K562 (cell line): ENCODE measurements around the gene CD47. TPM values are rescaled to one million over a fixed set of nuclear protein-coding genes. Genes with fewer than 3 reads are reported as not detected.

Experiments used
- ATAC-seq: fragments of 200-7000 bp; cut with Tn5 transposase; 3 replicates; pipeline ENCODE4 v1.9.1; 2020; ENCODE audit warnings: moderate library complexity
- BruUV-seq: library from RNA; stranded (reverse); fragments of 400-500 nt; replicated peaks from 2 replicates; lab custom pipeline; 2021; lab: Mats Ljungman, UMichigan
- CTCF ChIA-PET: fragments of 300-600 bp; formaldehyde crosslinking; extraction: SDS; loops from one replicate; lab custom pipeline; 2021; ENCODE audit warnings: low intra/inter-chr PET ratio; lab: Yijun Ruan, JAX
- POLR2A ChIA-PET: fragments of 300-600, 350-650 bp; sonication (Branson Sonifier 250); formaldehyde crosslinking; extraction: SDS; loops from one replicate; lab custom pipeline; 2021; ENCODE audit warnings: antibody characterized with exemption, inconsistent platforms; lab: Yijun Ruan, JAX
- DNase-seq, 4 experiments: peaks; one replicate each; pipeline versions ENCODE4 v3.0.0 to v3.0.0-alpha.2; 2011 to 2018; ENCODE audit warnings: low spot score in 3 of 4, mixed read lengths in 3 of 4; ENCODE audit errors: extremely low read depth in 1 of 4
- FAIRE-seq: peaks from 2 replicates; lab custom pipeline; 2011; peaks lifted over from hg19 to GRCh38; lab: Jason Lieb, UNC
- H2AFZ ChIP-seq: 2 replicates; pipeline ENCODE4 v1.6.0; 2011; ENCODE audit warnings: low read depth, low read length, control low read depth, inconsistent platforms
- H3K27ac ChIP-seq: fragments of 200-600 bp; 3 replicates; pipeline ENCODE4 v1.8.0; 2011; ENCODE audit warnings: low read depth, mild to moderate bottlenecking, control low read depth, inconsistent platforms, low read length, moderate library complexity, mixed read lengths; ENCODE audit errors: extremely low read depth
- H3K27me3 ChIP-seq, 2 experiments: fragments of 300-600 bp in 1 of 2; 2 replicates in 1 of 2; 3 replicates in 1 of 2; pipeline versions ENCODE4 v1.6.0 to v1.8.0; 2011; ENCODE audit warnings: inconsistent platforms in 2 of 2, low read length in 2 of 2, mild to moderate bottlenecking in 1 of 2, mixed read lengths in 1 of 2, moderate library complexity in 1 of 2; ENCODE audit not compliant: control insufficient read depth in 2 of 2, insufficient read depth in 2 of 2
- H3K36me3 ChIP-seq: fragments of 300-600 bp; 3 replicates; pipeline ENCODE4 v1.8.0; 2011; ENCODE audit warnings: mild to moderate bottlenecking, low read length, inconsistent platforms; ENCODE audit not compliant: control insufficient read depth, insufficient read depth
- H3K4me1 ChIP-seq, 2 experiments: fragments of 200-600 bp in 1 of 2; replicated peaks in 1 of 2; 2 replicates in 1 of 2; 3 replicates in 1 of 2; pipeline versions ENCODE4 v1.5.1 to v1.8.0; 2011; ENCODE audit warnings: inconsistent platforms in 2 of 2, low read length in 2 of 2, mild to moderate bottlenecking in 1 of 2, mixed read lengths in 1 of 2, moderate library complexity in 1 of 2; ENCODE audit not compliant: control insufficient read depth in 2 of 2, insufficient read depth in 2 of 2
- H3K4me2 ChIP-seq: 2 replicates; pipeline ENCODE4 v1.6.1; 2011; ENCODE audit warnings: low read length, control low read depth, inconsistent platforms, mixed read lengths; ENCODE audit not compliant: insufficient read depth
- H3K4me3 ChIP-seq: fragments of 200-600 bp; sonication (generic), shearing (Covaris generic); 2 replicates; pipeline ENCODE4 v1.5.1; 2016; ENCODE audit warnings: control low read depth, inconsistent platforms
- H3K79me2 ChIP-seq: fragments of 200-600 bp; 3 replicates; pipeline ENCODE4 v1.8.0; 2011; ENCODE audit warnings: low read length, inconsistent platforms; ENCODE audit not compliant: control insufficient read depth, insufficient read depth
- H3K9ac ChIP-seq, 2 experiments: 2 replicates each; pipeline versions ENCODE4 v1.6.0 to v1.6.1; 2011; ENCODE audit warnings: low read depth in 2 of 2, low read length in 2 of 2, control low read depth in 1 of 2, inconsistent platforms in 1 of 2, mild to moderate bottlenecking in 1 of 2, mixed read lengths in 1 of 2; ENCODE audit not compliant: insufficient read depth in 1 of 2
- H3K9me1 ChIP-seq: one replicate; pipeline ENCODE4 v1.6.0; 2011; ENCODE audit warnings: inconsistent platforms, mild to moderate bottlenecking, low read length, moderate library complexity; ENCODE audit not compliant: control insufficient read depth, insufficient read depth
- H3K9me3 ChIP-seq: replicated peaks from 2 replicates; pipeline ENCODE4 v1.5.1; 2011; ENCODE audit warnings: low read depth, low read length, inconsistent platforms; ENCODE audit not compliant: control insufficient read depth, insufficient read depth
- H4K20me1 ChIP-seq: replicated peaks from 2 replicates; pipeline ENCODE4 v1.6.1; 2011; ENCODE audit warnings: low read length, inconsistent platforms, mixed read lengths; ENCODE audit not compliant: control insufficient read depth, insufficient read depth
- ARHGAP35 ChIP-seq: fragments of 450-650 bp; IDR thresholded peaks from 2 replicates; pipeline ENCODE4 v1.6.1; 2018; ENCODE audit not compliant: partially characterized antibody
- ARNT ChIP-seq, 2 experiments: fragments of 450-650 bp; IDR thresholded peaks; 2 replicates each; pipeline ENCODE4 v1.6.1; 2016; ENCODE audit warnings: mild to moderate bottlenecking in 1 of 2
- ETV6 ChIP-seq, 3 experiments: fragments of 150-350 bp in 1 of 3; sonication (generic) in 1 of 3; formaldehyde crosslinking in 1 of 3; IDR thresholded peaks; 2 replicates each; pipeline versions ENCODE4 v1.6.1 to v1.8.0; 2014 to 2022; ENCODE audit warnings: borderline replicate concordance in 2 of 3, low read depth in 2 of 3, antibody characterized with exemption in 1 of 3, low read length in 1 of 3, mild to moderate bottlenecking in 1 of 3, missing genetic modification reagents in 1 of 3
- NEUROD1 ChIP-seq: fragments of 150-350 bp; IDR thresholded peaks from 2 replicates; pipeline ENCODE4 v1.6.1; 2014; ENCODE audit warnings: borderline replicate concordance, low read length, low read depth; ENCODE audit not compliant: partially characterized antibody
- RBFOX2 ChIP-seq: fragments of 200-400 bp; formaldehyde crosslinking; IDR thresholded peaks from 2 replicates; pipeline ENCODE4 v1.6.1; 2017; ENCODE audit warnings: low read depth, mild to moderate bottlenecking, low read length, moderate library complexity
- TARDBP ChIP-seq: fragments of 450-650 bp; IDR thresholded peaks from 2 replicates; pipeline ENCODE4 v1.6.1; 2016
- XRCC3 ChIP-seq: fragments of 450-650 bp; IDR thresholded peaks from 2 replicates; pipeline ENCODE4 v1.6.1; 2017; ENCODE audit warnings: mild to moderate bottlenecking, moderate library complexity
- ZNF184 ChIP-seq: sonication (generic); formaldehyde crosslinking; IDR thresholded peaks from 2 replicates; pipeline ENCODE4 v1.5.0; 2020; ENCODE audit warnings: missing genetic modification reagents
- WGBS: fragments of 100-300 bp; shearing (Covaris generic); methylation state at CpG from one replicate; pipeline ENCODE4 v1.1.6; 2016; ENCODE audit warnings: low coverage, mixed read lengths; ENCODE audit not compliant: insufficient coverage; ENCODE audit errors: missing lambda C conversion rate; 5-methylcytosine and 5-hydroxymethylcytosine counted together
- in situ Hi-C: fragments of 300-500 bp; cut with MboI; formaldehyde crosslinking; loops from 4 replicates; pipeline ENCODE4 v1.15.0; 2018; ENCODE audit warnings: inconsistent platforms, mixed read lengths
- intact Hi-C: fragments of 100-400 bp; cut with micrococcal nuclease; formaldehyde crosslinking; loops from 2 replicates; pipeline ENCODE4 v1.14.2; 2022
- polyA plus RNA-seq, 8 experiments: library from polyadenylated mRNA; depleted of rRNA in 4 of 8; stranded (reverse) in 5 of 8; unstranded in 3 of 8; fragments of >200 nt; fragmentation: Nextera tagmentation in 2 of 8; fragmentation: Illumina TruSeq in 1 of 8; extraction: Ambion mirVana in 2 of 8; extraction: Trizol in 1 of 8; gene quantifications; 2 replicates each; pipeline versions ENCODE4 v1.2.1 to v1.2.3, GENCODE V29; 2011 to 2014; ENCODE audit warnings: inconsistent platforms in 1 of 8, missing spikeins in 1 of 8
- total RNA-seq, 7 experiments: library from RNA; depleted of rRNA in 6 of 7; stranded (reverse); fragments of >200 nt in 6 of 7; fragmentation: Illumina TruSeq in 2 of 7; extraction: Trizol in 2 of 7; gene quantifications; 2 replicates each; pipeline versions ENCODE4 v1.2.1 to v1.2.3, GENCODE V29; 2011 to 2021; ENCODE audit warnings: low replicate concordance in 1 of 7
- TF ChIP-seq, protein P1 (sequence below): fragments of 250-450 bp; sonication (Bioruptor Pico); IDR thresholded peaks from 2 replicates; pipeline ENCODE4 v1.4.0; 2020
- TF ChIP-seq, protein P2 (sequence below), 3 experiments: fragments of 200-800 bp in 1 of 3; sonication (Bioruptor generic) in 1 of 3; sonication (generic) in 1 of 3; formaldehyde crosslinking in 1 of 3; IDR thresholded peaks; 2 replicates each; pipeline versions ENCODE4 v1.6.1 to v1.8.0; 2016 to 2022; ENCODE audit warnings: mild to moderate bottlenecking in 2 of 3, missing compliant biosample characterization in 2 of 3, missing genetic modification characterization in 2 of 3, missing genetic modification reagents in 1 of 3
- TF ChIP-seq, protein P3 (sequence below): fragments of 450-650 bp; IDR thresholded peaks from 2 replicates; pipeline ENCODE4 v1.6.1; 2017; ENCODE audit warnings: antibody characterized with exemption

CD47 gene
- total and polyA plus RNA-seq, 9 of the 15 experiments (the other 6 are each of a cell fraction or from before 2014, with no cell fraction given), result 10.2 to 62.6 (median 36.3) TPM

DNA sequence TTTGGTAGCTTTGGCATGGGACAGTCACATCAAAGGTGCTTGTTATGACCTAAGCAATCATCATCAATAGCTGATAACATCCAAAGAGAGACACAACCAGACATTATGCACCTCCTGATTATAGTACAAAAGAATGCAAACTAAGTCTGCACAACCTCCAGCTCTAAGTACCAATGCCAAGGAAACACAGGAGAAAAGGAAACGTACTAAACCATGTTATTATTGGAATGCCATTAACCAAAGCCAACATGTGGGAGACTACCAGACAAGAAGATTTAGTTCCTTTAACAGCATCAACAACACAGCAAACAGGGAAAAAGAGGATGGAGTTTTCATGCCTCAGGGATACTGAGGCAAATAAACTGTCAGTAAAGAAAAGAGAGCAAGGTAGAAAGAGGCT, 61.4 kb downstream of the CD47 start:
- Histone ChIP-seq H2AFZ (no peak overlapping the region), H4K20me1 (no peaks in the 10 kb centered on the region), H3K36me3 (no peaks in the 10 kb centered on the region), H3K27me3 (no peaks in the 10 kb centered on the region; a peak in 1 of 5 replicates), H3K4me1 (no peaks in the 10 kb centered on the region), H3K4me2 (no peak overlapping the region), H3K27ac (no peak overlapping the region), H3K4me3 (no peak overlapping the region), H3K9me3 (no peaks in the 10 kb centered on the region), H3K79me2 (no peaks in the 10 kb centered on the region), H3K9ac (no peak overlapping the region), H3K9me1 (no peaks in the 10 kb centered on the region)
- no peak for ATAC-seq
- in situ Hi-C loops (no loop called here), intact Hi-C loops (no loop called here)
- POLR2A ChIA-PET, result no interaction called here
- DNase-seq, result no peak
- 8% methylated on average over 1 of the region's 1 CpG for WGBS
- no peak for FAIRE-seq
- BruUV-seq, result no TSS peak
- CTCF ChIA-PET, result no interaction called here
- TF ChIP-seq ARHGAP35 (no peak), ZNF184 (CRISPR knock-in tag) (no peak), NEUROD1 (no peak), ARNT (IDR thresholded peaks at IDR 0.05) (no peak), ETV6 (IDR thresholded peaks at IDR 0.05; ENCODE audit: borderline replicate concordance in 1 of 2, low read depth in 2 of 2, low read length in 1 of 2) (no peak), ETV6 (CRISPR knock-in tag; IDR thresholded peaks at IDR 0.05; ENCODE audit: borderline replicate concordance) (no peak), XRCC3 (no peak), TARDBP (no peak), RBFOX2 (no peak)
- TF ChIP-seq, protein P1, sequence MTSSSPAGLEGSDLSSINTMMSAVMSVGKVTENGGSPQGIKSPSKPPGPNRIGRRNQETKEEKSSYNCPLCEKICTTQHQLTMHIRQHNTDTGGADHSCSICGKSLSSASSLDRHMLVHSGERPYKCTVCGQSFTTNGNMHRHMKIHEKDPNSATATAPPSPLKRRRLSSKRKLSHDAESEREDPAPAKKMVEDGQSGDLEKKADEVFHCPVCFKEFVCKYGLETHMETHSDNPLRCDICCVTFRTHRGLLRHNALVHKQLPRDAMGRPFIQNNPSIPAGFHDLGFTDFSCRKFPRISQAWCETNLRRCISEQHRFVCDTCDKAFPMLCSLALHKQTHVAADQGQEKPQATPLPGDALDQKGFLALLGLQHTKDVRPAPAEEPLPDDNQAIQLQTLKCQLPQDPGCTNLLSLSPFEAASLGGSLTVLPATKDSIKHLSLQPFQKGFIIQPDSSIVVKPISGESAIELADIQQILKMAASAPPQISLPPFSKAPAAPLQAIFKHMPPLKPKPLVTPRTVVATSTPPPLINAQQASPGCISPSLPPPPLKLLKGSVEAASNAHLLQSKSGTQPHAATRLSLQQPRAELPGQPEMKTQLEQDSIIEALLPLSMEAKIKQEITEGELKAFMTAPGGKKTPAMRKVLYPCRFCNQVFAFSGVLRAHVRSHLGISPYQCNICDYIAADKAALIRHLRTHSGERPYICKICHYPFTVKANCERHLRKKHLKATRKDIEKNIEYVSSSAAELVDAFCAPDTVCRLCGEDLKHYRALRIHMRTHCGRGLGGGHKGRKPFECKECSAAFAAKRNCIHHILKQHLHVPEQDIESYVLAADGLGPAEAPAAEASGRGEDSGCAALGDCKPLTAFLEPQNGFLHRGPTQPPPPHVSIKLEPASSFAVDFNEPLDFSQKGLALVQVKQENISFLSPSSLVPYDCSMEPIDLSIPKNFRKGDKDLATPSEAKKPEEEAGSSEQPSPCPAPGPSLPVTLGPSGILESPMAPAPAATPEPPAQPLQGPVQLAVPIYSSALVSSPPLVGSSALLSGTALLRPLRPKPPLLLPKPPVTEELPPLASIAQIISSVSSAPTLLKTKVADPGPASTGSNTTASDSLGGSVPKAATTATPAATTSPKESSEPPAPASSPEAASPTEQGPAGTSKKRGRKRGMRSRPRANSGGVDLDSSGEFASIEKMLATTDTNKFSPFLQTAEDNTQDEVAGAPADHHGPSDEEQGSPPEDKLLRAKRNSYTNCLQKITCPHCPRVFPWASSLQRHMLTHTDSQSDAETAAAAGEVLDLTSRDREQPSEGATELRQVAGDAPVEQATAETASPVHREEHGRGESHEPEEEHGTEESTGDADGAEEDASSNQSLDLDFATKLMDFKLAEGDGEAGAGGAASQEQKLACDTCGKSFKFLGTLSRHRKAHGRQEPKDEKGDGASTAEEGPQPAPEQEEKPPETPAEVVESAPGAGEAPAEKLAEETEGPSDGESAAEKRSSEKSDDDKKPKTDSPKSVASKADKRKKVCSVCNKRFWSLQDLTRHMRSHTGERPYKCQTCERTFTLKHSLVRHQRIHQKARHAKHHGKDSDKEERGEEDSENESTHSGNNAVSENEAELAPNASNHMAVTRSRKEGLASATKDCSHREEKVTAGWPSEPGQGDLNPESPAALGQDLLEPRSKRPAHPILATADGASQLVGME, result no peak
- TF ChIP-seq, protein P2, sequence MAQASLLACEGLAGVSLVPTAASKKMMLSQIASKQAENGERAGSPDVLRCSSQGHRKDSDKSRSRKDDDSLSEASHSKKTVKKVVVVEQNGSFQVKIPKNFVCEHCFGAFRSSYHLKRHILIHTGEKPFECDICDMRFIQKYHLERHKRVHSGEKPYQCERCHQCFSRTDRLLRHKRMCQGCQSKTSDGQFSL (CRISPR knock-in tag; IDR thresholded peaks at IDR 0.05), result no peak
- TF ChIP-seq, protein P2 (tag; IDR thresholded peaks at IDR 0.05), result no peak
- TF ChIP-seq, protein P3, sequence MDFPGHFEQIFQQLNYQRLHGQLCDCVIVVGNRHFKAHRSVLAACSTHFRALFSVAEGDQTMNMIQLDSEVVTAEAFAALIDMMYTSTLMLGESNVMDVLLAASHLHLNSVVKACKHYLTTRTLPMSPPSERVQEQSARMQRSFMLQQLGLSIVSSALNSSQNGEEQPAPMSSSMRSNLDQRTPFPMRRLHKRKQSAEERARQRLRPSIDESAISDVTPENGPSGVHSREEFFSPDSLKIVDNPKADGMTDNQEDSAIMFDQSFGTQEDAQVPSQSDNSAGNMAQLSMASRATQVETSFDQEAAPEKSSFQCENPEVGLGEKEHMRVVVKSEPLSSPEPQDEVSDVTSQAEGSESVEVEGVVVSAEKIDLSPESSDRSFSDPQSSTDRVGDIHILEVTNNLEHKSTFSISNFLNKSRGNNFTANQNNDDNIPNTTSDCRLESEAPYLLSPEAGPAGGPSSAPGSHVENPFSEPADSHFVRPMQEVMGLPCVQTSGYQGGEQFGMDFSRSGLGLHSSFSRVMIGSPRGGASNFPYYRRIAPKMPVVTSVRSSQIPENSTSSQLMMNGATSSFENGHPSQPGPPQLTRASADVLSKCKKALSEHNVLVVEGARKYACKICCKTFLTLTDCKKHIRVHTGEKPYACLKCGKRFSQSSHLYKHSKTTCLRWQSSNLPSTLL, result no peak
